ENCODE measurements around the gene TSC1.

GRCh38 chr9:132863096-132863495 lies 81.3 kb downstream of the TSC1 start:
- TF ChIP-seq POLR2A (IDR thresholded peaks at IDR 0.05) (no peak), CTCF (IDR thresholded peaks at IDR 0.05) (no peak)

Measured in Peyer's patch (tissue), 4 donors.